ENCODE measurements around the gene CDC40.
"Not testable (repeated sequence)": the region's sequence is repeated elsewhere in the genome, so short reads cannot be mapped to it uniquely, and the experiment has no call there.

Gene CDC40

DNA sequence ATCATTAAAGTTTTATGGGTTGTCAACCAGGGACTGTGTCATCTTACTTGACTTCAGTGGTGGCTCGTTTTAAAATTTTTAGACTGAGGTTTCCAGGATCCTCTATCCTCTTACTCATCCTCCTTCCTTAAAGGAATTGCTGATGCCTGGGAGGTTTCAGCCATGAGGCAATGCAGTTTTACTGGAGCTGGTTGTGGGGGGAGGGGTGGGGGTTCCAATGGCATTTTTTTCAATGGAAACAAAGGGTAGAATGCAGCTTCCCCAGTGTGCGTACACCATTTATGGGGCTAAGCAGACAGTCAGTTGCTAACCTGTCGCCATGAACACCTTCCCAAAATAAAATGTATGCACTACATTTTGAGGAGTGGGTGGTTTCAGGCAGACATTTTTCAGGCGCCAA, 89.9 kb downstream of the CDC40 start:
- DNase-seq (ENCODE audit: low read depth), result no peak

DNA sequence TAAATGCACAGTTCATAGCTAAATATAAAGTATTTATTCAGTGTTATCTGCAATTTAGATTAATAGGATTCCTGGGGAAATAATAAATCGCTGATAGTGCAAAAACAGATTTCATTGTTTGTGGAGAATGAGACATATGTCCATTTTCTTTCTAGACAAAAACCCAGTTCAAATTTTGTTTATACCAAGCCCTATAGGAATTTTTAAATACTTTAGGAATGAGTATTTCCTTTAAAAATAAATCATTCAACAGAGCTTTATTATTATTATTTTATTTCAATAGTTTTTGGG, 91.5 kb downstream of the CDC40 start:
- DNase-seq (ENCODE audit: low read depth), result no peak

DNA sequence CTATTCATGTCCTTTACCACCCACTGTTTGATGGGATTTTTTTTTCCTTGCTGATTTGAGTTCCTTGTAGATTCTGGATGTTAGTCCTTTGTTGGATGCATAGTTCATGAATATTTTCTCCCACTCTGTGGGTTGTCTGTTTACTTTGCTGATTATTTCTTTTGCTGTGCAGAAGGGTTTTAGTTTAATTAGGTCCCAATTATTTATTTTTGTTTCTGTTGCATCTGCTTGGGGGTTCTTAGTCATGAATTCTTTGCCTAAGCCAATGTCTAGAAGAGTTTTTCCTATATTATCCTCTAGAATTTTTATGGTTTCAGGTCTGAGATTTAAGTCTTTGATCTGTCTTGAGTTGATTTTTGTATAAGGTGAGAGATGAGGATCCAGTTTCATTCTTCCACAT, 92.6 kb downstream of the CDC40 start:
- not testable (repeated sequence) for DNase-seq (ENCODE audit: low read depth)

DNA sequence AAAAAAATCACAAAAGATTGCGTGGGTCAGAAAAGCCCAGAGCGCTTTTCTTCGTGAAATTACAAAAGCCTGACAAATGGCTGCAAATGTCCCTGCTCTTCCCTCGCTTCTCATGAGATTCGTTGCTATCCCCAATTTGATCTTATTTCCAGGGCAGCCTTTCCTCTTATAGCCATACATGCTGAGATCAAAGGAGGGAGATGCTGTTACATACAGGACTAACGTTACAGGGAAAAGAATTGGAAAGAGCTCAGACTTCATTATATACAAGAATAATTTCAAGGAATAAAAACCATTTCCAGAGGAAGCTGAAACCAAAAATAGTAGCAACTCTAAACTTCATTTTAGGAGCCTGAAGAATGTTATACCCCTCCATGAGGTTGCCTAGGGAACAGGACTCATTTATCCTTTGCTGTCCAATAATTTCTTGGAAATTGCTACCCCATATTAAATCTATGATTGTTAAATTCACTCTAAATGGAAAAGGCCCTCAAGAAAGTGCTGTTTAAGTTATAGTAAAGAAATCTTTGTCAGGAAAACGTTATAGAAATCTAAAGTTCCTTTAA, 97.0 kb downstream of the CDC40 start:
- DNase-seq (ENCODE audit: low read depth), result no peak
